Lower leg skin (tissue), 4 donors: ENCODE measurements around the gene DNAH8. TPM values are rescaled to one million over a fixed set of nuclear protein-coding genes. Genes with fewer than 3 reads are reported as not detected.

Source experiments
- DNase-seq, 2 donors: peaks; one replicate each; pipeline ENCODE4 v3.0.0-alpha.2; 2019; ENCODE audit warnings: low spot score in 2 of 2
- H3K4me3 ChIP-seq: fragments of 200-600 bp; sonication (generic); 2 replicates; pipeline ENCODE4 v1.5.1; 2017; ENCODE audit warnings: mild to moderate bottlenecking, low read depth; ENCODE audit not compliant: poor library complexity, severe bottlenecking
- CTCF ChIP-seq, 3 donors: fragments of 450-650 bp; IDR thresholded peaks; one replicate each; pipeline ENCODE4 v1.5.1; 2016; ENCODE audit warnings: antibody characterized with exemption in 3 of 3, mild to moderate bottlenecking in 3 of 3, moderate library complexity in 2 of 3
- POLR2A ChIP-seq, 2 donors: fragments of 450-650 bp; IDR thresholded peaks; one replicate each; pipeline ENCODE4 v1.6.1; 2016 to 2017; ENCODE audit warnings: antibody characterized with exemption in 2 of 2, mild to moderate bottlenecking in 1 of 2, moderate library complexity in 1 of 2
- WGBS, 2 donors: methylation state at CpG; one replicate each; pipeline ENCODE4 v1.1.5; 2018; 5-methylcytosine and 5-hydroxymethylcytosine counted together
- intact Hi-C: fragments of 100-400 bp; cut with DNase I; formaldehyde crosslinking; loops from one replicate; pipeline ENCODE4 v1.15.0; 2023; ENCODE audit warnings: low total_unique reads
- total RNA-seq, 4 donors: library from RNA; depleted of rRNA; stranded (reverse); fragments of >200 nt; gene quantifications; one replicate each; pipeline ENCODE4 v1.1.0, GENCODE V29; 2016

DNAH8 gene
- total RNA-seq, 4 donors from 2014 or later: 0.02 to 0.19 (median 0.08) TPM

GRCh38 chr6:39060467-39061160 is 345.5 kb downstream of the DNAH8 start:
- no peak overlapping the region for H3K4me3 ChIP-seq
- intact Hi-C loops: no loop called here
- TF ChIP-seq POLR2A (IDR thresholded peaks at IDR 0.05) (no peak), CTCF (IDR thresholded peaks at IDR 0.05) (no peak)
- 52 to 59% methylated on average over 7 of the region's 7 CpGs for WGBS, 2 donors
- no peak for DNase-seq

- H3K4me3 ChIP-seq: no peak overlapping the region
- no peak for DNase-seq
- intact Hi-C loops: no loop called here
- TF ChIP-seq CTCF (IDR thresholded peaks at IDR 0.05): no peak
- TF ChIP-seq POLR2A (IDR thresholded peaks at IDR 0.05): no peak
- WGBS, 2 donors: 28 to 29% methylated on average over 6 of the region's 6 CpGs
Measured at GRCh38 chr6:39061182-39061581, 346.1 kb downstream of the DNAH8 start.

GRCh38 chr6:39061588-39061987 is 346.5 kb downstream of the DNAH8 start:
- intact Hi-C loops: no loop called here
- no peak for DNase-seq
- WGBS, 2 donors: 77 to 83% methylated on average over 3 of the region's 3 CpGs
- H3K4me3 ChIP-seq: no peak overlapping the region
- TF ChIP-seq CTCF (IDR thresholded peaks at IDR 0.05) (no peak), POLR2A (IDR thresholded peaks at IDR 0.05) (no peak)

DNA sequence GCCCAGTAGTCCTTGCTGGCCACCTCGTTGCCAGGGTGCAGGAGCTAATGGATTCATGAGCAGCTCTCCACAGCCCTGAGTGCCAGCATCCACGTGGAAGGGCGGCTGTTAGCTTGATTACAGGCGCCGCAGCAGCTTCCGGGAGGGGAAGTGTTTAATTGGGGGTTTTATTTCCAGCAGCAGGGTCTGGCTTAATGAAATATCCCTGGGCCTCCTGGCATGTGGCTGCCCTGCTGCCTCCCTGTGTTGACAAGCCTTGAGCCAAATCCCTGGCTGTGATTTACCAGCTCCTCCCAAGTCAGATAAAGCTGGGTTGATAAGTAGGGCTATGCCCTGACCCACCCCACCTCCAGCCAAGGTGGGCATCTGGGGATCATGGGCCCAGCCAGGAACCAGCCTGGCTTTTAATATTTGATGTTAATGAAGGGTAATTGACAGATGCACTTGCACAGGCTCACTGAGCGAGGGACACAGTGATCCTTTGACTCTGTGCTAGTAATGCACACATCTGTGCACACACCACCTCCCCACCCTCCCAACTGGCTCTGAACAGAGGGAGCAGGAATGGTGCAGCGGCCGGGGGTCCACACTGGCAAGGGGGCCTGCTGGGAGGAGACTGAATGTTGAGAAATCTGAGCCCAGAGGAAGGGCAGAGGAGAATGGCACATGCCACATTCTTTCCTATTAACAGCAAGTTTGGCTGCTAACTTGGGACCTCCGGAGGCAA is 347.1 kb downstream of the DNAH8 start:
- no peak for DNase-seq
- no peak overlapping the region for H3K4me3 ChIP-seq
- 24 to 26% methylated on average over 10 of the region's 10 CpGs for WGBS, 2 donors
- TF ChIP-seq CTCF (IDR thresholded peaks at IDR 0.05) (no peak), POLR2A (IDR thresholded peaks at IDR 0.05) (no peak)
- intact Hi-C loops: no loop called here

- WGBS, 2 donors: 33 to 72% methylated on average over 1 of the region's 1 CpG
- TF ChIP-seq POLR2A (IDR thresholded peaks at IDR 0.05) (no peak), CTCF (IDR thresholded peaks at IDR 0.05) (no peak)
- H3K4me3 ChIP-seq: no peak overlapping the region
- intact Hi-C loops: no loop called here
- DNase-seq: no peak
Measured at GRCh38 chr6:39063526-39063925, 348.4 kb downstream of the DNAH8 start.
